ENCODE data around the gene LDHD.

DNA sequence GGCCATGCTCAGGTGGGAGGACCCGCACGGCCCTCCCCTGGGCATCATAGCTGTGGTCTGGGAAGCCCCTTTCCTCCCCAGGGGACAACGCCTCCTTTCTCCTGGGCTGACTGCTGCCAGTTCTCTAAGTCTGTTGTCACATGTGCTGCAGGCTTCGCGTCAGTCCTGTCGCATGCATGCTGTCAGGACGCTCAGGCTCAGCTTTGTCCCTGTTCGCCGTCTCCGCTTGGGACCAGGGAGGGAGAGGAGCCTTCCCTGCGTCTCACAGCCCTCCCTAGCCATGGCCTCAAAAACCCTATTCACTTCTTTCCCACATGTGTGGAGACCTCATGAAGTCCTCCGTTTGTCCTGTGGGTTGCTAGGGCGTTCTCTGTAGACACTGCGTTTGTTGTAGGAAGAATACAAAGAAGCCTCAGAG lies 21.4 kb downstream of the LDHD start:
- TF ChIP-seq, protein P1, sequence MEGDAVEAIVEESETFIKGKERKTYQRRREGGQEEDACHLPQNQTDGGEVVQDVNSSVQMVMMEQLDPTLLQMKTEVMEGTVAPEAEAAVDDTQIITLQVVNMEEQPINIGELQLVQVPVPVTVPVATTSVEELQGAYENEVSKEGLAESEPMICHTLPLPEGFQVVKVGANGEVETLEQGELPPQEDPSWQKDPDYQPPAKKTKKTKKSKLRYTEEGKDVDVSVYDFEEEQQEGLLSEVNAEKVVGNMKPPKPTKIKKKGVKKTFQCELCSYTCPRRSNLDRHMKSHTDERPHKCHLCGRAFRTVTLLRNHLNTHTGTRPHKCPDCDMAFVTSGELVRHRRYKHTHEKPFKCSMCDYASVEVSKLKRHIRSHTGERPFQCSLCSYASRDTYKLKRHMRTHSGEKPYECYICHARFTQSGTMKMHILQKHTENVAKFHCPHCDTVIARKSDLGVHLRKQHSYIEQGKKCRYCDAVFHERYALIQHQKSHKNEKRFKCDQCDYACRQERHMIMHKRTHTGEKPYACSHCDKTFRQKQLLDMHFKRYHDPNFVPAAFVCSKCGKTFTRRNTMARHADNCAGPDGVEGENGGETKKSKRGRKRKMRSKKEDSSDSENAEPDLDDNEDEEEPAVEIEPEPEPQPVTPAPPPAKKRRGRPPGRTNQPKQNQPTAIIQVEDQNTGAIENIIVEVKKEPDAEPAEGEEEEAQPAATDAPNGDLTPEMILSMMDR (IDR thresholded peaks at IDR 0.05; ENCODE audit: poor library complexity), result no peak
- TF ChIP-seq EZH2phosphoT487 (IDR thresholded peaks at IDR 0.05; ENCODE audit: low read depth, severe bottlenecking, unreplicated experiment) (no peak), EZH2 (IDR thresholded peaks at IDR 0.05; ENCODE audit: borderline replicate concordance) (no peak)

Data from hepatocyte (in vitro differentiated cells).